ENCODE data around the gene CCDC14. TPM values are rescaled to one million over a fixed set of nuclear protein-coding genes. Genes with fewer than 3 reads are reported as not detected.

Gene CCDC14
- total RNA-seq, 2 experiments from 2014 or later: 46.6 to 55.5 TPM

DNA sequence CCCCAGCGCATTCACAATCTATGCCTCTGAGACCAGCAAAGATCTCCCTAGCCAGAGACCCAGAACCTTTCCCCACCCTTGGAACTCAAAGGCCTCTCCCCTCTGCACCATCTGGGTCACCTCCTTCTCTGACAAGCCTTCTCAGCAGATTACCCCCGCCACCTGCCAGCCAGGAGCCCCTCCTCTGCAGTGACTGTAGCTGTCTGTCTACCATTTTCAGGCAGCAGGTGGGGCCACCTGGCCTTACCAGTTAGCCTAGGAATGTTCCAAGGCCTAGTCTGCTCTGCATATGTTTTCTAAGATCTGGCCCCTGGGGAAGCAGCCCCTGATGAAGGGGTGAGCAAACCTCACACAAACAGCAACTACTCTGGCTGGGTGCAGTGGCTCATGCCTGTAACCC is 79.3 kb downstream of the CCDC14 start:
- Mint-ChIP-seq H3K9me3 (no peaks in the 10 kb centered on the region), H3K27me3 (peaks cover 42% of the 10 kb centered on the region), H3K4me1 (peaks cover 13% of the 10 kb centered on the region), H3K27ac (no peak overlapping the region), H3K36me3 (ENCODE audit: low read depth) (no peaks in the 10 kb centered on the region), H3K4me3 (no peak overlapping the region)
- CTCF ChIA-PET: no interaction called here
- POLR2A ChIA-PET: no interaction called here
- no peak for DNase-seq

DNA sequence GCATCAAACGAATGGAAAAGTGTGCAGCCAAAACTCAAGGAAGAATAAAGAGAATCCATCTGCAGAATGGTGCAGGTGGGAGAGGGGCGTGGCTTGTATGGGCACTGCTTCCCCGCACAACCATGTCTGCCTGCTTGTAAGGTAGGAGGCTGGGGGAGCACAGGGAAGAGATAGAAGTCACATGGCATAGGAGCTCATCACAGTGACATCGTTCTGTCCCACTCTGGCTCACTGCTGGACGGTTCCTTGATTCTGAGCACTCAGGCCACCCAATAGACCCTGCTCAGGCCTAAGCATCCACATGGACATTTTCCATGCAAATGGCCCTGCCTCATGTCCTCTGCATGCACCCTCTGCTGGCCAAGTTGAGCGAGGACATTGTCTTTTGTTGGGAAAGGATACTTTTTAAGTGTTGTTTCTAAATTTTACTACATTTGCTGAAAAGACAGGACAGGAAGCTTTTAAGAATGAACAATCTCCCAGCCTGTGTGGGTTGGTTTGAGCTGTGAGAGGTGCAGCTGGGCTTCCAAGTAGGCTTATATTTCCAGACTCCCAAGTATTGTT is 79.9 kb downstream of the CCDC14 start:
- Mint-ChIP-seq H3K27ac (no peak overlapping the region), H3K4me3 (no peak overlapping the region), H3K36me3 (ENCODE audit: low read depth) (no peaks in the 10 kb centered on the region), H3K4me1 (peaks cover 13% of the 10 kb centered on the region), H3K27me3 (peaks cover 37% of the 10 kb centered on the region), H3K9me3 (no peaks in the 10 kb centered on the region)
- ChIA-PET POLR2A (no interaction called here), CTCF (no interaction called here)
- no peak for DNase-seq

DNA sequence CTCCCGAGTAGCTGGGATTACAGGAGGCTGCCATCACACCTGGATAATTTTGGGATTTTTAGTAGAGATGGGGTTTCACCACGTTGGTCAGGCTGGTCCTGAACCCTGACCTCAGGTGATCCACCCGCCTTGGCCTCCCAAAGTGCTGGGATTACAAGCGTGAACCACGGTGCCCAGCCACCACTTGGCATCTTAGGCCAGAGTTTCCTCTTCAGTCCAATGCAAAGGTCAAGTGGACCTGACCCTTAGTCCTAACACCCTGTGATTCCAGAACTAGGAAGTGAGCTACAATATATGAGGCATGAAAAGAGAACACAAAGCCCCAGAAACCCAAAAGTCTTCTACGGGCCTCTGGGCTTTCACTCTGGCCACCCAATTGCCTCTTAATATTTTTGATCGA is 82.2 kb downstream of the CCDC14 start:
- DNase-seq: no peak
- H3K4me1 Mint-ChIP-seq: peaks cover 8% of the 10 kb centered on the region
- H3K4me3 Mint-ChIP-seq: no peak overlapping the region
- ChIA-PET CTCF (no interaction called here), POLR2A (no interaction called here)
- no peaks in the 10 kb centered on the region for H3K9me3 Mint-ChIP-seq
- no peaks in the 10 kb centered on the region for H3K36me3 Mint-ChIP-seq (ENCODE audit: low read depth)
- no peak overlapping the region for H3K27ac Mint-ChIP-seq
- peaks cover 35% of the 10 kb centered on the region for H3K27me3 Mint-ChIP-seq

- no peaks in the 10 kb centered on the region for H3K4me1 Mint-ChIP-seq
- no peaks in the 10 kb centered on the region for H3K36me3 Mint-ChIP-seq (ENCODE audit: low read depth)
- H3K27me3 Mint-ChIP-seq: peaks cover 32% of the 10 kb centered on the region
- CTCF ChIA-PET: no interaction called here
- H3K27ac Mint-ChIP-seq: no peak overlapping the region
- POLR2A ChIA-PET: no interaction called here
- no peak overlapping the region for H3K4me3 Mint-ChIP-seq
- H3K9me3 Mint-ChIP-seq: no peaks in the 10 kb centered on the region
- no peak for DNase-seq
Observed at GRCh38 chr3:123877965-123878364, 83.1 kb downstream of the CCDC14 start.

DNA sequence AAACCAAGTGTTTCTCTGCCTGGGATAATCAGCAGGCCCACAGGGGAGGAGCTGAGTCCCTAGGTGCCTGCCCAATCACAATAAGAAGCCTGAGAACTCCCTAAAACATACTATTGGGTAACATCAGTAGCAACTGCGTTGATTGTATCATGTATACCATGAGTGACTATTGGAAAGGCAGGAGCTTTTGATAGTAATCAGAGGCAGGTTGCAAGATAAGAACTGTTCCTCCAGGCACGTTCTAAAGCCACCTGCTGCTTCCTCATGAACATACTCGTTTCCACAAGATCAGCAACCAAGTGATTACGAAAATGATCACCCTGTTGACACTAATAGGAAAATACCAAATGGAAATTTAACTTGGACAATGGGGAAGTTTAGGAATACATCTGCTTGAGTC is 83.6 kb downstream of the CCDC14 start:
- CTCF ChIA-PET: no interaction called here
- Mint-ChIP-seq H3K4me3 (no peak overlapping the region), H3K4me1 (no peaks in the 10 kb centered on the region), H3K36me3 (ENCODE audit: low read depth) (no peaks in the 10 kb centered on the region), H3K27ac (no peak overlapping the region), H3K9me3 (no peaks in the 10 kb centered on the region), H3K27me3 (peaks cover 29% of the 10 kb centered on the region)
- POLR2A ChIA-PET: no interaction called here
- DNase-seq: no peak

- DNase-seq: no peak
- Mint-ChIP-seq H3K9me3 (no peaks in the 10 kb centered on the region), H3K27me3 (peaks cover 34% of the 10 kb centered on the region), H3K27ac (no peak overlapping the region), H3K4me1 (no peaks in the 10 kb centered on the region), H3K4me3 (no peak overlapping the region), H3K36me3 (ENCODE audit: low read depth) (no peaks in the 10 kb centered on the region)
- ChIA-PET POLR2A (no interaction called here), CTCF (no interaction called here)
Observed at GRCh38 chr3:123876858-123877257, 84.2 kb downstream of the CCDC14 start.

- no peaks in the 10 kb centered on the region for H3K36me3 Mint-ChIP-seq (ENCODE audit: low read depth)
- ChIA-PET CTCF (no interaction called here), POLR2A (no interaction called here)
- peaks cover 37% of the 10 kb centered on the region for H3K27me3 Mint-ChIP-seq
- no peaks in the 10 kb centered on the region for H3K9me3 Mint-ChIP-seq
- H3K4me1 Mint-ChIP-seq: no peaks in the 10 kb centered on the region
- H3K27ac Mint-ChIP-seq: no peak overlapping the region
- no peak overlapping the region for H3K4me3 Mint-ChIP-seq
- DNase-seq: no peak
Observed at GRCh38 chr3:123872621-123873020, 88.4 kb downstream of the CCDC14 start.

DNA sequence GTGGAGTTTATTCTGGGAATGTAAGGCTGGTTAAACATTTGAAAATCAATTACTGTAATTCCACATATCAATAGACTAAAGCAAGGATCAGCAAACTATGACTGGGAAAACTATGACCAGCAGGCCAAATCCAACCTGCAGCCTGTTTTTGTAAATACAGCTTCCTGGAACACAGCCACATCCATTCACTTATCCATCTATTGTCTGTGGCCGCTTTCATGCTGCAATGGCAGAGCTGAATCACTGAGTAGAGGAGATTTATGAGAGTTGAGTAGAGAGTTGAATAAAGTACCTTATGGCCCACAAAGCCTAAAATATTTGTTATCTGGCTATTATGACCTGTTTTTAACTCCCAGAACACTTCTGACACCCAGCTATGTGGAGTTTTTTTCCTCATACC is 89.1 kb downstream of the CCDC14 start:
- H3K9me3 Mint-ChIP-seq: no peaks in the 10 kb centered on the region
- H3K36me3 Mint-ChIP-seq (ENCODE audit: low read depth): no peaks in the 10 kb centered on the region
- no peak overlapping the region for H3K4me3 Mint-ChIP-seq
- ChIA-PET CTCF (no interaction called here), POLR2A (no interaction called here)
- no peak for DNase-seq
- H3K4me1 Mint-ChIP-seq: no peaks in the 10 kb centered on the region
- peaks cover 37% of the 10 kb centered on the region for H3K27me3 Mint-ChIP-seq
- no peak overlapping the region for H3K27ac Mint-ChIP-seq

- H3K4me3 Mint-ChIP-seq: no peak overlapping the region
- ChIA-PET POLR2A (no interaction called here), CTCF (interaction anchor here (1.4 kb wide), 1 partner anchor 8 kb away, joined by 5 read pairs; no protein-coding TSS in a partner anchor)
- H3K36me3 Mint-ChIP-seq (ENCODE audit: low read depth): no peaks in the 10 kb centered on the region
- H3K9me3 Mint-ChIP-seq: no peaks in the 10 kb centered on the region
- H3K27me3 Mint-ChIP-seq: peaks cover 33% of the 10 kb centered on the region
- no peaks in the 10 kb centered on the region for H3K4me1 Mint-ChIP-seq
- DNase-seq: no peak
- no peak overlapping the region for H3K27ac Mint-ChIP-seq
Observed at GRCh38 chr3:123870033-123870432, 91.0 kb downstream of the CCDC14 start.

DNA sequence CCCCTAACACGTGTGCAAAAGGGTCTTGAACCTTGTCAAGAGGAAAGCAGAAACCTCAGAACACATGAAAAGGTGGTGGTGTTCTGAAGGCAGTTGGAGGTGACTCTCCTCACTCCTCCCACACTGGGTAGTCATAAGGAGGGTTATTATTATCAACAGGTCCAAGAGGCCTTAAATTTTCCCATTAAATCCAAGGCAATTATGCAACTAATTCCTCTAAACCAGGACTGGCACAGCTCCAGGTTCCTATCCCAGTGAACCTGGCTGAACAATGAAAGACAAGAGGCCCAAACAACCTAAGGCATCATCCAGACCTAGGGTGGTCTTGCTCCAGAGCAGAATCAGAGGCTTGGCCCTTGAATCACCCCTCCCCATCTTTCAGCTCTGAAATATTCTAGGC is 91.9 kb downstream of the CCDC14 start:
- peaks cover 27% of the 10 kb centered on the region for H3K27me3 Mint-ChIP-seq
- H3K4me3 Mint-ChIP-seq: no peak overlapping the region
- POLR2A ChIA-PET: no interaction called here
- H3K36me3 Mint-ChIP-seq (ENCODE audit: low read depth): no peaks in the 10 kb centered on the region
- no peak overlapping the region for H3K27ac Mint-ChIP-seq
- CTCF ChIA-PET: interaction anchor here (1.4 kb wide), 1 partner anchor 8 kb away, joined by 5 read pairs; no protein-coding TSS in a partner anchor
- no peaks in the 10 kb centered on the region for H3K4me1 Mint-ChIP-seq
- DNase-seq: no peak
- H3K9me3 Mint-ChIP-seq: no peaks in the 10 kb centered on the region

DNA sequence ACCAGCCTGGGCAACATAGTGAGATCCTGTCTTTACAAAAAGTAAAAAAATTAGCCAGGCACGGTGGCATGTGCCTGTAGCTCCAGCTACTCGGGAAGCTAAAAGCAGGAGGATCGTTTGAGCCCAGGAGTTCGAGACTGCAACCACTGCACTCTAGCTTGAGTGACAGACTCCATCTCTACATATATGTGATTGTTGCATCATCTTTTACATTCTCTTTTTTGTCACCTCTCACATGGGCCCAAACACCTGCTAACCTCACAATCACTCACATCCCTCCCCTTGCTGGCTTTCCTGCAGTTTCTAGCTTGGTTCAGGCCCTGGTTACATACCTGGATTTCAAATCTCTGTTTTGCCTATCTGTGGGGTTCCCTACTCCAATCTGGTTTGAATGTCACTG is 96.3 kb downstream of the CCDC14 start:
- ChIA-PET POLR2A (no interaction called here), CTCF (no interaction called here)
- Mint-ChIP-seq H3K9me3 (no peaks in the 10 kb centered on the region), H3K4me1 (no peaks in the 10 kb centered on the region), H3K4me3 (no peak overlapping the region), H3K36me3 (ENCODE audit: low read depth) (no peaks in the 10 kb centered on the region), H3K27ac (no peak overlapping the region), H3K27me3 (peaks cover 7% of the 10 kb centered on the region)
- DNase-seq: no peak

Other genes with a start within 250 kb of the CCDC14 start
- gene MYLK, start 76.9 kb downstream of the CCDC14 start, total RNA-seq: under 1 TPM; 0.06 to 0.15 TPM
- gene ROPN1, start 30.9 kb upstream of the CCDC14 start, total RNA-seq: not detected
- 1 to 10 TPM in 1 of 2 experiments, under 1 TPM in 1; 0.79 to 1.3 TPM for gene KALRN, start 72.1 kb upstream of the CCDC14 start, total RNA-seq

Data from activated CD4-positive, alpha-beta T cell treated with anti-CD3 and anti-CD28 coated beads, Interleukin-2, amount 10 ng/mL, durations not matched to agents 7 days and 5 days (primary cell).